HG03469 (cell line): ENCODE data around the gene PPIP5K2.

ENCODE experiments used
- ATAC-seq: cut with Tn5 transposase; IDR thresholded peaks from one replicate; pipeline ENCODE4 v1.9.1; 2021; ENCODE audit warnings: mild to moderate bottlenecking, moderate library complexity, moderate number of reproducible peaks; ENCODE audit not compliant: unreplicated experiment

Gene PPIP5K2

DNA sequence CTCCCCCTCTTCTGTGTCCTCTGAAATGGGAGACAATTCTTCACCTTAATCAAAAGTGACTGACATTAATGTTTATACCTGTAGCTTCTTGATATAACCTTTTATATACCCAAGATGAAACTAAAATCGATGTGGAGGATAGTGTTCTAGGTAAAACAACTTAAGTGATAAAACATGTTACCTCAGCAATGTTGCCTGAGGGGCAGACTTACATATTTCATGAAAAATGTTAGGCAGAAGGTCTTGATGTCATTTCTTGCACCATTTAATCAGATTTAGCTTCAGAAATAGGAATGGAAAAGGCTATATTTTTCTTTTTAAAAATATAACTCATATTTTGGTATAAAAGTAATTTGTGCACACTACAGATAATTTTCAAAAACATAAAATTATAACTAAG is 115.8 kb downstream of the PPIP5K2 start:
- ATAC-seq: no peak

DNA sequence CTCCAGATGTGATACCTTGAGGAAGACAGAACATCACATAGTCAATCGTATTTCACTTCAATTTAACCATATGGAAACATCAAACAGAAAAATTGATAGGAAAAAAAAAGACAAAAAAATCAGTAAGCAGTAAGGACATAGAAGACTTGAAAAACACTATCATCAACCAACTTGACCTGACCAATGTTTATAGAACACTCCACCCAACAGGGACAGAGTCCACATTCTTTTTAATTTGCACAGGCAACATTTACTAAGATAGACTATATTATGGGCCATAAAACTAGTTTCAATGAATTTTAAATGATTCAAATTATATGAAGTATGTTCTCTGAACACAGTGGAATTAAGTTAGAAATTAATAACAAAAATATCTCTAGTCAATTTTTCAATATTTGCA is 117.7 kb downstream of the PPIP5K2 start:
- ATAC-seq: no peak

DNA sequence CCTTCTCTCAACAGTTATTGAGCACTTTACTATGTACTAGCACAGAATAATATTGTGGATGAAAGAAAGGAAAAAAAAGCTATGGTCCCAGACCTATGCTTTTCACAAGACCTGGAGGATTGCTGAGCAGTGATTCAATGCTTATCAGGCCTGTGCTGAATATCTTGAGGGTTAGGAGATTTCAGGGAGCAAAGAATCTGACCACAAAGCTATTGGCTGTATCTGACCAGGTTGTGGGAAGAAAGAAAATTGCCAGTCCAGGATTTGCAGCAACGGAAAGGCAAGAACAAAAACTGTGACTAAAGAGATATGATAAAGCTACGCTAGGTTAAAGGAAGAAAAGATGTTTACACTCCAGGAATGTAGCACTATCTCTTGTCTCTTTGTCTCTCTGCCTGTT is 123.6 kb downstream of the PPIP5K2 start:
- no peak for ATAC-seq

DNA sequence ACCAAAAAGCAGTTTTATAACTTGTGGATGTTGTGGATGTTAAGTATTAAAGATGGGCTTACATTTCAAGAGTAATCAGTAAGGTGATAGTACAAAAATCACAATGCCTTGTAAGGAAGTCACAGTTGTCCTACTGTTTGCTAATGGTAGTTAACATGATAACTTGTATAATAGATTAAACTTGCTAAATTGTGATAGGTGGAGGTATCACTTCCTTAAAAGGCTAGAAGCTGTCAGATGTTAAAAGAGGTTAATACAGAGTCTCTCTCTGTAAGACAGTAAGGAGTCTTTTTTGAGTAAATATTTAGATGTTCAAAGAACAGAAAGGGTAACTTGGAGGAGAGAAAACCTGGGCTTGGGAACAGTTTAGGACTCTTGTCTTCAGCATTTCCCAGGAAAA is 124.3 kb downstream of the PPIP5K2 start:
- no peak for ATAC-seq

DNA sequence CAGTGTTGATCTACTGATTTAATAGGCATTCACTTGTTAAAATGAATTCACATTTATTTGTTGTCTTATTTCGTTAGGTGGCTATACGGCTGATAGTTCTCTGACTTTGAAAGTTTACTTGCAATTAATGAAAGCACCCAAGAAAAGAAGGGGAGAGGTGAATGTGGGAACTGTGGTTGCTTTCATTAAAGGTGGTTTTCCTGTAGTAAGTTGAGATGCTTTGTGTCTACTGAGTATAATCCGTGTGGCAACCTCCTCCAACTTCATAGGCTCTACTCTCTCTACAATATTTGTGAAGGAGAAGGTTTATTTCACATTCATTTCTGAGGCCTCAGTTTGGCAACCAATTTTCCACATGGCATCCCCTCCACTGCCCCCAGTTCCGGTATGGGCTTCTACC is 125.7 kb downstream of the PPIP5K2 start:
- no peak for ATAC-seq

DNA sequence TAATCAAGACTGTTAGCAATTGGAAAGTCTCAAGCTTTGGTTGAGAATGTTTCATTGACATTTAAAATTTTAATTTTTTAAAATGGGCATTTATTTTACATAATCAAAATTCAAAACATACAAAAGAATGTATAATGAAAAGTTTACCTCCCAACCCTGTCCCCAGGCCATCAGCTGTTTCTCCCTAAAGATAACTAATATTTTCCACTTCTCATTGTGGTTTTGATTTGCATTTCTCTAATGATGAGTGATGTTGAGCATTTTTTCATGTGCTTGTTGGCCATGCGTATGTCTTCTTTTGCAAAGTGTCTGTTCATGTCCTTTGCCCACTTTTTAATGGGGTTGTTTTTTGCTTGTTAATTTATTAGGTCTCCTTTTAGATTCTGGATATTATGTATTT is 127.0 kb downstream of the PPIP5K2 start:
- no peak for ATAC-seq

DNA sequence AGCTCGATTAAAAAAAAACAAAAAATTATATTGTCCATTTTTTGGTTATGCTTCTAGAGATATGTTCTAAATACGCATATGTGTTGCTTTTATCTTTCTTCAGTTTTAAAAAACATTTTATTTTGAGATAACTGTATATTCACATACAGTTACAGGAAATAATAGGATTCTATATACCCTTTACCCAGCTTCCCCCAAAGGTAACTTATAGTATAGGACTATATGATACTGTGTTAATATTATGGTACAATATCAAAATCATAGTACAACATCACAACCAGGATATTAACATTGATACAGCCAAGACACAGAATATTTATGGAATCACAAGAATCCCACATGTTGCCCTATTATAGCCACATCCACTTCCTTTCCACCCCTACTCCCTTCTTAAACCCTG is 129.0 kb downstream of the PPIP5K2 start:
- no peak for ATAC-seq

DNA sequence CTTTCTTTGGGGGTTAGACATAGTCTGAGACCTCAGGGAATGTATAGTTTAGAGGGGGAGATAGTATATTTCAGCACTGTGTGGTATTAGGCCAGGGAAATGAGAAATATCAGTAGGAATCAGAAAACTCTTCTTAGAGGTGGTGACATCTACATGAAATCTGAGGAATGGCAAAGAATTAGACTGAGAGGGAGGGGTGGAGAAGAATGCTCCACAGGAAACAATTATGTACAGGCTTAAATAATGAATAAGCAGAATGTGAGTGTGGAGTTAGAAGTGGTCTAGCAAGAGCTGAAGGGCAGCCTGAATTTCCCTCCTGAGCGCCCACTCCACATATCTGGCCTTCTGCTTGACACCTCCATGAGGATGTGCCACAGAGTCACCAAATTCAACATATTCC is 134.8 kb downstream of the PPIP5K2 start:
- no peak for ATAC-seq

DNA sequence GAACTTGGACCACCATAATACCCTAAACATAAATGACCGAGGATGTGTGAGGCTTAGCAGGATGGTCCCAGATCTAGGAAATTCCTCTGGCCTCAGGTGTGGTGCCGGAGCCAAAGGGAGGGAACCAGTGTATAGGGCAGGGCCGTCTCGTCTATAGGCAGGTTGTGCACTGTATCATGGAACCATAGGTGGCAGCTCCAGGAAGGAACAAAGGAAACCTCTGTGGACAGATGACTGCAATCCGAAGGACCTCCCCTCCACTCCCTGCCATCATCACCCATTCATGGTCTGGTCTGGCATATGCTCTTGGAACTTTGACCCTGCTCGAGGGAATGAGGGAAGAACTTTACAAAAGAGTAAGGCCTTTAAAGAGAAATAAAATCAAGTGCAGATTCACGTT is 135.6 kb downstream of the PPIP5K2 start:
- ATAC-seq: no peak

DNA sequence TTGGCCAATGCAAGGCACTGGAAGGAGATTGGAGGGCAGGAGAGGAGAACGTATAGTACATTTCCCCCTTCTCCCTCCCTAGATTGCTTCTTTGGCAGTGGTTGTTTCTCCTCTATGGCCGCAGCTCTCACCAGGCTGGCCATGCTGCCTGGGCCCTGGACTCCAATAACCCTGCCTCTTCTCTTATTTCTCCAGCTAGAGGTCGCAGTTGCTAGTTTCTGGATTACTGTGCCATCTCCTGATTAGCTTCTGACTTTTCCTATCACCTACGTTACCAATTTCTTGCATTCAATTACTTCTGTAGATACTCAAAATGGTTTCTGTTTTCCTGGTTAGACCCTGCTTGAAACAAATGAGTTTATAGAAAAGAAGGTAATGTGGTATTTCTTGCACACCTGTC is 136.1 kb downstream of the PPIP5K2 start:
- ATAC-seq: no peak

DNA sequence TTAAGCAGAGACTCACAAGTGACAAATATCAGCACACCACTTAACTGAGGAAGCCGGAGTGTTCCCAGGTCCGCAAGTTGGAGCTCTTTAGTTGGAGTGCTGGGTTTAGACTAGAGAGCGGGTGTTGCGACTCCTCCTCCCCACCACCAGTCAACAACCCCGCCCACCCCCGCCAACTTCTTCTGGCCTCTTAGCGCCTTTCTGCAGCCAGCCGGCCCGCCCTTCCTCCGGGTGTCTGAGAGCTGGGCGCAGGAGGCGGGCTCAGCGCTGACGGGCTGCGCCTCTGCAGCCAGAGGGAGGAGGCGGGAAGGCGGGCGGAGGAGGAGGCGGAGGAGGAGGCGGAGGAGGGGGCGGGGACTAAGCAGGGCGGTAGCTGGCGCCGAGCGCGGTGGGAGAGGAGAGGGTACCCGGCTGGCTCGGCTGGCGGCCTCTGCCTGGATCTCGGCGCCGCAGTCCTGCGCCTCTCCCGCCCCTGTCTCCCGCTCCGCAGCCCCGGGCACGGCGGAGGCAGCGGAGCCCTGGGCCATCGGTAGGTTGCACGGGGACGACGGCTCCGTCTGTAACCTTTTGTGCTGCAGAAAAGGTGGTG is 138.4 kb downstream of the PPIP5K2 start, which contains the start of gene MACIR:
Gene MACIR (plus strand): TSS at position 396 of the 589 bp plus-strand sequence. CDS start 17,157 bp downstream, outside the sequence.
- ATAC-seq: peak; percentile 61

DNA sequence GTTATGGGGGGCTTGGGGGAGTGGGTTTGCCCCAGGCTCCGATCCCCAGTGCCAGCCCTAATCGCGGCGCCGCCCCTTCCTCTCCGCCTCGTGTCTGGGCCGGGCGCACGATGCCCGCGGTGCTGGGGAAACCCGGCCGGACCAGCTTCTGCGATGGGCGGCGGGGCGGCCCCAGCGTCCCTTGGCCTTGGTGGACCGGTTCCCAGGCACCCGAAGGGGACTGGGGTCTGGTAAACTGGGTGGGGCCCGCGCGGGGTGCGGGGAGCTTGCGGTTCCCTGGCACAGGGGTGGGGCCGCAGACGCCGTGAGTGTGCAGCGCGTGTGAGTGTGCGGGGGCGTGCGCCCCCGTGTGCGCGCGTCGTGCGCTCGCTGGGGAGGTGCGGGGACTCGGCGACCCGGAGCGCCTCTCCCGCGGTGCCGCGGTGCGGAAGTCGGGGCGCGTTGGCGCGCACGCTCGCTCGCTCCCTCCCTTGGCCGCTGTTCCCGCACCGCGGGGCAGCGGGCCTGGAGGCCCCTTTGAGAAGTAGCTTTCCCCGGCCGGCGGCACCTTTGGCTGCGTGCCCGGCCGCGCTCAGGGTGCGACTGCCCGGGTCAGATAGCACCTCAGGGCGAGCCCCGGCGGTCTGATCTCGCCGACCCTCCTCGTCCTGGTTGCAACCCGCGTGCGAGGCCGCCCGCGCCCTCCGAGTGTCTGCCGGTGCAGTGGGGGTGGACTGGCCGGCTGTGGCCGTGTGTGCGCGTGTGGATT is 139.0 kb downstream of the PPIP5K2 start:
- peak; percentile 23 for ATAC-seq

DNA sequence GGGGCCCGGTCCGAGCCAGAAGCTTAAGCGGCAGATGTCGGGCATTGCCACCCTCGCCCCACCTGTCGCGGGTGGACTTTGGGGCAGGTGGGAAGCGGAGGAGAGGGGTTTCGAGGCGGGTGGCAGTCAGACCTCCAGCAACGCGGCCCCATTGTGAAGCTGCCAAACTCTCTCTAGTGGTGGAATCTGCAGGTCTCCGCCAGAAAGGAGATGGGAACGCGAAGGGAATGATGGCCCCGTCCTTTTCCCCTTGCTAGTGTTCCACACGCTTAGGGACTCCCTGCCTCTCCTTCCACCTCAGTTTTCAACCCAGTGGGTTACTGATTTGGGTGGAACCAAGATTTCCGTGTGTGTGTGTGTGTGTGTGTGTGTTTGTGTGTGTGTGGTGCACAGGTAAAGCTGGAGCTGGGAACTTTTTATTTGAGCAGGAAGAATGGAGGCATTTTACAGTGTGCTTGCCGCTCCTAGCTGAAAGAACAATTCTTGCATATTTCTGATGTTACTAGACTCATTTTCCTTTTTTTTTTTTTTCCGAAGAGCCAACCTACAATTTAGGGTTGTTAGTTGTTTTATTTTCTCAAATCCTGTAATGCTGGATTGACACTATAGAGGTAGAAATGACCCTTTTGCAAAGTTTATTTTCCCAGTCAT is 139.7 kb downstream of the PPIP5K2 start:
- no peak for ATAC-seq

DNA sequence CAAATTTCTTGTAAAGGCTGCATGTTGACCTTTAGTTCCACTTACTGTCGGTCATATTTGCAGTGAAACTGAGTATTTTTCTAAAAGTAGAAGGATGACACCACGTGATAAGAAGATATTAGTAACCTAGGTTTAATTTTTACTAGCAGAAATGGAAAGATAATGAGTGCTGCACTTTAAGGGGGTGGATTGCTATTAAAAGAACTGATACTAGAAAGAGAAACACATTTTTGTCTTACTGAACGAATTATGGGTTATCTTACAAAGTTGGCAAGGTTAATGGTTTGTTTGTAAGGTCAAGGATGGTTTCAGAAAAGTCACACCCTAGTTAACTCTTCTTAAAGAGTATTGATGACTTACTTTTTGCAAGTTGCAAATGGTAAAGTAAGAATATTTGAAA is 140.8 kb downstream of the PPIP5K2 start:
- peak; percentile 42 for ATAC-seq
